Central memory CD4-positive, alpha-beta T cell (primary cell): ENCODE data around the gene NEK10.

Experiments used
- DNase-seq: peaks from one replicate; pipeline ENCODE4 v3.0.0; 2022

The NEK10 gene

GRCh38 chr3:27220166-27220565, 149.0 kb downstream of the NEK10 start:
- DNase-seq: no peak

GRCh38 chr3:27219127-27219845, 149.9 kb downstream of the NEK10 start:
- DNase-seq: no peak

GRCh38 chr3:27216955-27217552, 152.1 kb downstream of the NEK10 start:
- no peak for DNase-seq

- no peak for DNase-seq
These were observed 152.8 kb downstream of the NEK10 start for GRCh38 chr3:27216295-27216855.

GRCh38 chr3:27213450-27213849, 155.7 kb downstream of the NEK10 start:
- DNase-seq: no peak

- no peak for DNase-seq
These were observed 159.4 kb downstream of the NEK10 start for GRCh38 chr3:27209617-27210264.

GRCh38 chr3:27208961-27209616, 160.1 kb downstream of the NEK10 start:
- no peak for DNase-seq

- no peak for DNase-seq
These were observed 166.2 kb downstream of the NEK10 start for GRCh38 chr3:27202959-27203358.

GRCh38 chr3:27201492-27201891, 167.7 kb downstream of the NEK10 start:
- no peak for DNase-seq

- DNase-seq: no peak
These were observed 168.3 kb downstream of the NEK10 start for GRCh38 chr3:27200721-27201489.

- DNase-seq: no peak
These were observed 174.2 kb downstream of the NEK10 start for GRCh38 chr3:27194861-27195483.

GRCh38 chr3:27193056-27193455, 176.1 kb downstream of the NEK10 start:
- DNase-seq: no peak

- DNase-seq: no peak
These were observed 183.2 kb downstream of the NEK10 start for GRCh38 chr3:27186013-27186412.

- DNase-seq: no peak
These were observed 183.8 kb downstream of the NEK10 start for GRCh38 chr3:27185231-27185989.

GRCh38 chr3:27184261-27184660, 184.9 kb downstream of the NEK10 start:
- no peak for DNase-seq

- no peak for DNase-seq
These were observed 192.9 kb downstream of the NEK10 start for GRCh38 chr3:27176256-27176655.

GRCh38 chr3:27174530-27174929, 194.7 kb downstream of the NEK10 start:
- no peak for DNase-seq

- no peak for DNase-seq
These were observed 198.1 kb downstream of the NEK10 start for GRCh38 chr3:27171113-27171512.

- no peak for DNase-seq
These were observed 202.3 kb downstream of the NEK10 start for GRCh38 chr3:27166888-27167287.

GRCh38 chr3:27165321-27165721, 203.9 kb downstream of the NEK10 start:
- DNase-seq: no peak

- no peak for DNase-seq
These were observed 208.3 kb downstream of the NEK10 start for GRCh38 chr3:27160779-27161287.
